SK-N-MC (cell line): ENCODE results near the gene LPAR1.

Source experiments
- EZH2 ChIP-seq: fragments of 200-600 bp; sonication (generic); IDR thresholded peaks from one replicate; pipeline ENCODE4 v1.6.1; 2017; ENCODE audit warnings: antibody characterized with exemption
- POLR2AphosphoS5 ChIP-seq: IDR thresholded peaks from 2 replicates; pipeline ENCODE4 v1.6.1; 2012; ENCODE audit warnings: mild to moderate bottlenecking, low read depth, low read length, borderline replicate concordance

- TF ChIP-seq EZH2 (no peak), POLR2AphosphoS5 (no peak)
Measured at GRCh38 chr9:111076519-111076918, 38.2 kb upstream of the LPAR1 start.
